Liver (tissue), 9 donors: Measurements from ENCODE around the gene APEX1. TPM values are rescaled to one million over a fixed set of nuclear protein-coding genes. Genes with fewer than 3 reads are reported as not detected.

Experiments
- DNase-seq: peaks from one replicate; pipeline ENCODE4 v3.0.0-alpha.2; 2017; ENCODE audit warnings: low spot score
- H3K27ac ChIP-seq, 2 donors: one replicate each; pipeline ENCODE4 v1.7.0; 2013; ENCODE audit warnings: inconsistent platforms in 2 of 2, low read length in 2 of 2, control low read depth in 1 of 2, low read depth in 1 of 2, mild to moderate bottlenecking in 1 of 2
- H3K27me3 ChIP-seq, 4 donors: one replicate each; pipeline versions ENCODE4 v1.6.1 to v1.7.0; 2013; ENCODE audit warnings: low read length in 3 of 4, inconsistent platforms in 1 of 4, mild to moderate bottlenecking in 1 of 4, moderate library complexity in 1 of 4; ENCODE audit not compliant: control insufficient read depth in 4 of 4, insufficient read depth in 4 of 4
- H3K36me3 ChIP-seq, 4 donors: one replicate each; pipeline versions ENCODE4 v1.6.1 to v1.7.0; 2013; ENCODE audit warnings: low read length in 3 of 4, mild to moderate bottlenecking in 3 of 4, low read depth in 1 of 4, moderate library complexity in 1 of 4; ENCODE audit not compliant: control insufficient read depth in 4 of 4, insufficient read depth in 3 of 4
- H3K4me1 ChIP-seq, 4 donors: one replicate each; pipeline versions ENCODE4 v1.6.1 to v1.7.0; 2013; ENCODE audit warnings: low read length in 3 of 4, mild to moderate bottlenecking in 3 of 4, moderate library complexity in 1 of 4; ENCODE audit not compliant: control insufficient read depth in 4 of 4, insufficient read depth in 4 of 4
- H3K4me3 ChIP-seq, 3 donors: one replicate each; pipeline versions ENCODE4 v1.6.1 to v1.7.0; 2013; ENCODE audit warnings: low read length in 3 of 3, control low read depth in 1 of 3, low read depth in 1 of 3, mild to moderate bottlenecking in 1 of 3
- H3K9ac ChIP-seq, 2 donors: one replicate each; pipeline ENCODE4 v1.7.0; 2013; ENCODE audit warnings: low read length in 2 of 2, mild to moderate bottlenecking in 2 of 2, moderate library complexity in 2 of 2, control low read depth in 1 of 2, low read depth in 1 of 2
- H3K9me3 ChIP-seq, 4 donors: one replicate each; pipeline versions ENCODE4 v1.6.1 to v1.7.0; 2013; ENCODE audit warnings: low read length in 3 of 4; ENCODE audit not compliant: control insufficient read depth in 4 of 4
- EGR1 ChIP-seq, 2 donors: IDR thresholded peaks; 2 replicates each; pipeline ENCODE4 v1.6.1; 2016 to 2018; ENCODE audit warnings: antibody characterized with exemption in 2 of 2, low read depth in 2 of 2
- FOXA1 ChIP-seq: IDR thresholded peaks from 2 replicates; pipeline ENCODE4 v1.6.1; 2016; ENCODE audit warnings: antibody characterized with exemption
- FOXA2 ChIP-seq: IDR thresholded peaks from 2 replicates; pipeline ENCODE4 v1.6.1; 2016; ENCODE audit warnings: antibody characterized with exemption
- GABPA ChIP-seq, 2 donors: IDR thresholded peaks in 1 of 2; conservative IDR thresholded peaks in 1 of 2; 2 replicates each; pipeline ENCODE4 v1.6.1; 2016; ENCODE audit warnings: antibody characterized with exemption in 2 of 2, mild to moderate bottlenecking in 1 of 2, moderate library complexity in 1 of 2
- HNF4A ChIP-seq, 2 donors: conservative IDR thresholded peaks; 2 replicates each; pipeline ENCODE4 v1.6.1; 2016; ENCODE audit warnings: antibody characterized with exemption in 2 of 2, mild to moderate bottlenecking in 2 of 2
- HNF4G ChIP-seq: IDR thresholded peaks from 2 replicates; pipeline ENCODE4 v1.6.1; 2016; ENCODE audit warnings: antibody characterized with exemption
- JUND ChIP-seq, 2 donors: IDR thresholded peaks; 2 replicates each; pipeline ENCODE4 v1.6.1; 2016; ENCODE audit warnings: antibody characterized with exemption in 2 of 2
- NR2F2 ChIP-seq: IDR thresholded peaks from 2 replicates; pipeline ENCODE4 v1.6.1; 2016; ENCODE audit warnings: antibody characterized with exemption
- RAD21 ChIP-seq, 2 donors: IDR thresholded peaks; 2 replicates each; pipeline ENCODE4 v1.6.1; 2016; ENCODE audit warnings: antibody characterized with exemption in 2 of 2, mild to moderate bottlenecking in 2 of 2
- SP1 ChIP-seq: IDR thresholded peaks from 2 replicates; pipeline ENCODE4 v1.6.1; 2018; ENCODE audit warnings: antibody characterized with exemption, mild to moderate bottlenecking
- TAF1 ChIP-seq: conservative IDR thresholded peaks from 2 replicates; pipeline ENCODE4 v1.6.1; 2016; ENCODE audit warnings: antibody characterized with exemption, mild to moderate bottlenecking
- YY1 ChIP-seq: IDR thresholded peaks from 2 replicates; pipeline ENCODE4 v1.6.1; 2016; ENCODE audit warnings: antibody characterized with exemption, mild to moderate bottlenecking
- WGBS: extraction: QIAGEN DNeasy Blood & Tissue Kit; methylation state at CpG from one replicate; pipeline ENCODE4 v1.1.7; 2013; 5-methylcytosine and 5-hydroxymethylcytosine counted together
- polyA plus RNA-seq, 2 donors: library from polyadenylated mRNA; stranded (reverse) in 1 of 2; unstranded in 1 of 2; fragments of 200-250 nt in 1 of 2; fragments of >200 nt in 1 of 2; fragmentation: Nextera tagmentation in 1 of 2; extraction: Ambion mirVana in 1 of 2; gene quantifications; one replicate each; pipeline versions ENCODE4 v1.2.1 to v1.2.3, GENCODE V29; 2013 to 2015
- total RNA-seq, 2 donors: library from RNA; depleted of rRNA; stranded (reverse); fragments of >200 nt; gene quantifications; one replicate each; pipeline ENCODE4 v1.2.3, GENCODE V29; 2014
- TF ChIP-seq, protein P1 (sequence below): IDR thresholded peaks from 2 replicates; pipeline ENCODE4 v1.6.1; 2016; ENCODE audit warnings: antibody characterized with exemption
- TF ChIP-seq, protein P2 (sequence below): IDR thresholded peaks from 2 replicates; pipeline ENCODE4 v1.6.1; 2016; ENCODE audit warnings: antibody characterized with exemption, mild to moderate bottlenecking
- TF ChIP-seq, protein P3 (sequence below): fragments of 150-350 bp; IDR thresholded peaks from 2 replicates; pipeline ENCODE4 v1.5.1; 2017; ENCODE audit warnings: improper control_type of control experiment, low read depth, low read length; ENCODE audit not compliant: missing input control
- TF ChIP-seq, protein P4 (sequence below): IDR thresholded peaks from 2 replicates; pipeline ENCODE4 v1.6.1; 2016; ENCODE audit warnings: antibody characterized with exemption
- TF ChIP-seq, protein P5 (sequence below): IDR thresholded peaks from 2 replicates; pipeline ENCODE4 v1.6.1; 2016; ENCODE audit warnings: antibody characterized with exemption
- donor health status: healthy.
- donor health status: healthy.
- donor health status: healthy.
- donor health status: healthy.
- donor health status: healthy.

Gene APEX1
- total and polyA plus RNA-seq, 4 donors, result 32.4 to 64.5 (median 46.7) TPM

DNA sequence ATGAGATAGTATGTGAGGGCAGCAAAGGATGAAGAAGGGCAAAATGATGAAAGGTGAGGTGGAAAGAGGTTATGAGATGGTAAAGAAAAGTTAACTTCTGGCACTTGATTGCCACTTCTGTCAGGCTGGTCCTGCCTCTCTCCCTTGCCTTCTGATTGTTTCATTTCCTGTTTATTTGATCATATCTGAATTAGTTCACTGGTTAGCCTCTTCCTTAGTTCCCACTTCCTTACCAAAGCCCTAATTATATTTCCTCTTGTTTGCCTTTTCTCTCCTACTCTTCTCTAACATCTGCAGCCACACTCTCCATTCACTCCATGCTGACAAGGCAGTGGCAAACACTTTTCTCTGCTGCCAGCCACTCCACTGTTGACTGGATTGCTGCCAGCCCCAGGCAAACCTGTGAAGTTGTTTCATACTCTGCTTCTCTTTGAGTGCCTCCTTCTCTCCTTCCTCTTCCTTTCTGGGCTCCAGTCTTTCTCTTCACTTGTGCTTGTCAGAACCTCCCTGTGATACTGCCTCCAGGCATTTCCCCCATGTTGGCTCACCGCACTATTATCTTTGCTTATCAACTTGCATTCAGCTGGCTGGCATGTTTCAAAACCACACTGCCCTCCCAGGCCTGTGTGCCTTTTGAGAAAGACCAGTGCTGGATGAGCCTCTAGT, 22.3 kb downstream of the APEX1 start:
- TF ChIP-seq, protein P1, sequence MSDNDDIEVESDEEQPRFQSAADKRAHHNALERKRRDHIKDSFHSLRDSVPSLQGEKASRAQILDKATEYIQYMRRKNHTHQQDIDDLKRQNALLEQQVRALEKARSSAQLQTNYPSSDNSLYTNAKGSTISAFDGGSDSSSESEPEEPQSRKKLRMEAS, result no peak
- TF ChIP-seq EGR1 (IDR thresholded peaks at IDR 0.05; ENCODE audit: low read depth in 2 of 2) (no peak), TAF1 (no peak), NR2F2 (no peak), GABPA (IDR thresholded peaks at IDR 0.05 in 1 of 2, conservative IDR thresholded peaks at IDR 0.05 in 1 of 2) (no peak), SP1 (no peak), FOXA2 (no peak), JUND (IDR thresholded peaks at IDR 0.05) (no peak), FOXA1 (no peak), HNF4A (conservative IDR thresholded peaks at IDR 0.05) (no peak), RAD21 (IDR thresholded peaks at IDR 0.05) (no peak), HNF4G (no peak), YY1 (no peak)
- TF ChIP-seq, protein P2, sequence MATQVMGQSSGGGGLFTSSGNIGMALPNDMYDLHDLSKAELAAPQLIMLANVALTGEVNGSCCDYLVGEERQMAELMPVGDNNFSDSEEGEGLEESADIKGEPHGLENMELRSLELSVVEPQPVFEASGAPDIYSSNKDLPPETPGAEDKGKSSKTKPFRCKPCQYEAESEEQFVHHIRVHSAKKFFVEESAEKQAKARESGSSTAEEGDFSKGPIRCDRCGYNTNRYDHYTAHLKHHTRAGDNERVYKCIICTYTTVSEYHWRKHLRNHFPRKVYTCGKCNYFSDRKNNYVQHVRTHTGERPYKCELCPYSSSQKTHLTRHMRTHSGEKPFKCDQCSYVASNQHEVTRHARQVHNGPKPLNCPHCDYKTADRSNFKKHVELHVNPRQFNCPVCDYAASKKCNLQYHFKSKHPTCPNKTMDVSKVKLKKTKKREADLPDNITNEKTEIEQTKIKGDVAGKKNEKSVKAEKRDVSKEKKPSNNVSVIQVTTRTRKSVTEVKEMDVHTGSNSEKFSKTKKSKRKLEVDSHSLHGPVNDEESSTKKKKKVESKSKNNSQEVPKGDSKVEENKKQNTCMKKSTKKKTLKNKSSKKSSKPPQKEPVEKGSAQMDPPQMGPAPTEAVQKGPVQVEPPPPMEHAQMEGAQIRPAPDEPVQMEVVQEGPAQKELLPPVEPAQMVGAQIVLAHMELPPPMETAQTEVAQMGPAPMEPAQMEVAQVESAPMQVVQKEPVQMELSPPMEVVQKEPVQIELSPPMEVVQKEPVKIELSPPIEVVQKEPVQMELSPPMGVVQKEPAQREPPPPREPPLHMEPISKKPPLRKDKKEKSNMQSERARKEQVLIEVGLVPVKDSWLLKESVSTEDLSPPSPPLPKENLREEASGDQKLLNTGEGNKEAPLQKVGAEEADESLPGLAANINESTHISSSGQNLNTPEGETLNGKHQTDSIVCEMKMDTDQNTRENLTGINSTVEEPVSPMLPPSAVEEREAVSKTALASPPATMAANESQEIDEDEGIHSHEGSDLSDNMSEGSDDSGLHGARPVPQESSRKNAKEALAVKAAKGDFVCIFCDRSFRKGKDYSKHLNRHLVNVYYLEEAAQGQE, result no peak
- TF ChIP-seq, protein P3, sequence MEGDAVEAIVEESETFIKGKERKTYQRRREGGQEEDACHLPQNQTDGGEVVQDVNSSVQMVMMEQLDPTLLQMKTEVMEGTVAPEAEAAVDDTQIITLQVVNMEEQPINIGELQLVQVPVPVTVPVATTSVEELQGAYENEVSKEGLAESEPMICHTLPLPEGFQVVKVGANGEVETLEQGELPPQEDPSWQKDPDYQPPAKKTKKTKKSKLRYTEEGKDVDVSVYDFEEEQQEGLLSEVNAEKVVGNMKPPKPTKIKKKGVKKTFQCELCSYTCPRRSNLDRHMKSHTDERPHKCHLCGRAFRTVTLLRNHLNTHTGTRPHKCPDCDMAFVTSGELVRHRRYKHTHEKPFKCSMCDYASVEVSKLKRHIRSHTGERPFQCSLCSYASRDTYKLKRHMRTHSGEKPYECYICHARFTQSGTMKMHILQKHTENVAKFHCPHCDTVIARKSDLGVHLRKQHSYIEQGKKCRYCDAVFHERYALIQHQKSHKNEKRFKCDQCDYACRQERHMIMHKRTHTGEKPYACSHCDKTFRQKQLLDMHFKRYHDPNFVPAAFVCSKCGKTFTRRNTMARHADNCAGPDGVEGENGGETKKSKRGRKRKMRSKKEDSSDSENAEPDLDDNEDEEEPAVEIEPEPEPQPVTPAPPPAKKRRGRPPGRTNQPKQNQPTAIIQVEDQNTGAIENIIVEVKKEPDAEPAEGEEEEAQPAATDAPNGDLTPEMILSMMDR, result no peak
- TF ChIP-seq, protein P4, sequence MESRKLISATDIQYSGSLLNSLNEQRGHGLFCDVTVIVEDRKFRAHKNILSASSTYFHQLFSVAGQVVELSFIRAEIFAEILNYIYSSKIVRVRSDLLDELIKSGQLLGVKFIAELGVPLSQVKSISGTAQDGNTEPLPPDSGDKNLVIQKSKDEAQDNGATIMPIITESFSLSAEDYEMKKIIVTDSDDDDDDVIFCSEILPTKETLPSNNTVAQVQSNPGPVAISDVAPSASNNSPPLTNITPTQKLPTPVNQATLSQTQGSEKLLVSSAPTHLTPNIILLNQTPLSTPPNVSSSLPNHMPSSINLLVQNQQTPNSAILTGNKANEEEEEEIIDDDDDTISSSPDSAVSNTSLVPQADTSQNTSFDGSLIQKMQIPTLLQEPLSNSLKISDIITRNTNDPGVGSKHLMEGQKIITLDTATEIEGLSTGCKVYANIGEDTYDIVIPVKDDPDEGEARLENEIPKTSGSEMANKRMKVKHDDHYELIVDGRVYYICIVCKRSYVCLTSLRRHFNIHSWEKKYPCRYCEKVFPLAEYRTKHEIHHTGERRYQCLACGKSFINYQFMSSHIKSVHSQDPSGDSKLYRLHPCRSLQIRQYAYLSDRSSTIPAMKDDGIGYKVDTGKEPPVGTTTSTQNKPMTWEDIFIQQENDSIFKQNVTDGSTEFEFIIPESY, result no peak
- TF ChIP-seq, protein P5, sequence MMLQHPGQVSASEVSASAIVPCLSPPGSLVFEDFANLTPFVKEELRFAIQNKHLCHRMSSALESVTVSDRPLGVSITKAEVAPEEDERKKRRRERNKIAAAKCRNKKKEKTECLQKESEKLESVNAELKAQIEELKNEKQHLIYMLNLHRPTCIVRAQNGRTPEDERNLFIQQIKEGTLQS, result no peak
- no peak for DNase-seq
- WGBS, result 43% methylated on average over 1 of the region's 1 CpG
- no peak overlapping the region for H3K9ac ChIP-seq
- H3K27me3 ChIP-seq, result no peaks in the 10 kb centered on the region
- H3K4me1 ChIP-seq, result peaks cover 3 to 24% (median 17%) of the 10 kb centered on the region in 4 donors
- H3K9me3 ChIP-seq, result no peaks in the 10 kb centered on the region
- no peak overlapping the region for H3K4me3 ChIP-seq
- H3K27ac ChIP-seq, result peak overlapping the region in 1 of 2 donors; percentile 23
- peaks cover 3 to 36% (median 31%) of the 10 kb centered on the region in 4 donors for H3K36me3 ChIP-seq
